Stimulated activated CD4-positive, alpha-beta T cell treated with anti-CD3 and anti-CD28 coated beads, Interleukin-4, amount 100 ng/mL, for 4 hours (primary cell): ENCODE data around the gene AKAP3.

ENCODE experiments used
- DNase-seq, 2 experiments: peaks; one replicate each; pipeline ENCODE4 v3.0.0-alpha.2; 2020

Gene AKAP3

DNA sequence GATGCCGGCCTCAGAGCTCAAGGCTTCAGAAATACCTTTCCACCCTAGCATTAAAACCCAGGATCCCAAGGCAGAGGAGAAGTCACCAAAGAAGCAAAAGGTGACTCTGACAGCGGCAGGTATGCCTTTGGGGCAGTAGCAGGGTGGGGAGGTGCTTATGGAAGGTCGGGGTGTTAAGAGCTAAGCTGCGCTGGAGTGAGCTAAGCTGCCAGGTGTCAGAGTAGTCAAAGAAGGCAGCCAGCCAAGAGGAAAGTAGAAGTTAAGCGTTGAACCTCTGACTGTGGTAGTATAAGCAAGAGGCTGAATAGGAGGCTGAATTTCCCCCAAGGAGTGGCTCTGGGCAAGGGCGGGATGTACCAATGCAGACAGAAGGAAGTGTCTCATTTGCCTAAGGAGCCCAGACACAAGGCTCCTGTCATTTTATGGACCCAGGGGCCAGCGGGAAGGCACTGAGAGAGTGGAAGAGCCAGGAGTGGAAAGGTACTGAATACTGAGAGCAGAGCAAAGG, 57.6 kb downstream of the AKAP3 start:
- DNase-seq = no peak

DNA sequence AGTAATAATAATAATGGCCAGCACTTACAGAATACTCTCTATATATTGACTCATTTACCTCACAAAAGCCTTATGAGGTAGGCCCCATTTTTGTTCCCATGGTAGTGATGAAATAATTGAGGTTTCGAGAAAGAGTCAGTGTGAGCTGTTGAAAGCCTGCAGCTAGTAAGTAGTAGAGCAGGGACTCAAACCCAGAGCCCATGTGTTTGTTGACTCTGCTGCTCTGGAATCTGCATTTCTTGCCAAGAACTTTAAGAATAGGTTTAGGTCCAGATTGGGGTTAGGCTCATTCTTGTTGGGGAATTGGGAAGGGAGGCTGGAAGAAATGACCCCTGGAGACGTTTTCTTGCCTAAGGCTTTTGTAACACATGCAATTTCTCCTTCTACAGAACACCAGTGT, 58.9 kb downstream of the AKAP3 start:
- DNase-seq = no peak

DNA sequence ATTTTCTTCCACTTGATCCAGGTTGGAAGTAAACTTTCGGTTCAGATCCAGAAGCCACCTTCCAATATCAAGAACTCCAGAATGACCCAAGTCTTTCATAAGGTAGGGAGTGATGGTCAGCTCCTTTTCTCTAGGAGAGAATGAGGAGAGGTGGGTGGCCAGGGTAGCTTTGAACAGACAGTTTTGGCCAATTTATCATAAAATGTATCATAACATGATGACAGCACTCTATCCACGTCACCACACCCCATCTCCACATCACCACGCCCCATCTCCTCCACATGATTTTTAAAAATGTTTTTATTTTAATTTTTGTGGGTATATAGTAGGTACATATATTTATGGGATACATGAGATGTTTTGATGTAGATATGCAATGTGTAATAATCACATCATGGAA, 59.9 kb downstream of the AKAP3 start:
- no peak for DNase-seq

DNA sequence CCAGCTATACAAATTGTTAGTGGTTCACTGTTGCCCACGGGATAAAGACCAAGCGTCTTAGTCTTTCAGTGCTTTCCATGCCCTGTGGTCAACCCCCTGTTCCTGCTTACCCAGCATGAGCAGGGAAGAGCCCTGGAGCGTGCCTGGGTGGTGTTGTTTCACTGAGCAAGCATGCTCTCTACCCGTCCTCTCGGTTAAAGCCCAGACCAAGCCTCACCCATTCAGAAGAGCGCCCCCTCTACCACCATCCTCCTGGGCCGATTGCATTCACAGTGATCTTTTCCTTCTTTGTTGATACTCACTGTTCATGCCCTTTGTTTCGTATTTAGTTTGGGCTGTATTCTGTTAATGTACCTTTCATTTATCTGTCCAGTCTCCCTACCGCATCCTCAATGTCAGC, 61.7 kb downstream of the AKAP3 start:
- DNase-seq = no peak

DNA sequence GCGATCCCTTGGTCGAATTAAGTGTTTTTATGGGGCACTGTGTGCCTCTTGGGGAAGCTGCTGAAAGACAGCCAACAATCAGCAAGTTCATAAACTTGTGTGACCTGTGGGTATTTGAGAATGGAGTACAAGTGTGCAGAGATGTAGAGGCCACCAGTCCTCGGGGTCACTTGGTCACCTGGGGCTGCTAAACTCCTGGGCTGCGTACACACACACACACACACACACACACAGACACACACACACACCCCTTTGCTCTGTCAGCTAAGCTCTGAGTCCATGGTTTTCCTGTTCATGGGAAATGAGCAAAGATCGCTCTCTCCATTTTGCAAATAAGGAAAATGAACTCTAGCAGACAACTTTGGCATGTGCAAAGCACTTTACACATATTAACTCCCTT, 62.4 kb downstream of the AKAP3 start:
- no peak for DNase-seq

DNA sequence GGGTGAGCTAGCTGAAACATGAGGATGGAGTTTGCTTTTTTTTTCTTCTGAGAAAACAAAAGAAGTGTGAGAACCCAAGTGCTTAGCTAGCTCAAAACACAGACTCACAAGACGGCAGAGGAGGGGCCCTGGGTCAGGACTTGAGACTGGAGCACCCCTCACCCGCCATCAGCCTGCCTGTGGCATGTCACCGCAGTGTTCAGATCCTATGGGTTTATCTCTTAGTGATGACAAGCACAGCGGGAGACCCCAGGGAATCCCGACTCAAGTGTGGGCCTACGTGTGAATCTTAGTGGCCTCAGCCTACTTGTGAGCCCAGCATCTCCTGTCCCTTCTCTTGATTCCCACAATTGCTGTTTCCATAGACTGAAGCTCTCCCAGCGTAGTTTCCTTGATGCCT, 64.0 kb downstream of the AKAP3 start:
- DNase-seq = no peak

DNA sequence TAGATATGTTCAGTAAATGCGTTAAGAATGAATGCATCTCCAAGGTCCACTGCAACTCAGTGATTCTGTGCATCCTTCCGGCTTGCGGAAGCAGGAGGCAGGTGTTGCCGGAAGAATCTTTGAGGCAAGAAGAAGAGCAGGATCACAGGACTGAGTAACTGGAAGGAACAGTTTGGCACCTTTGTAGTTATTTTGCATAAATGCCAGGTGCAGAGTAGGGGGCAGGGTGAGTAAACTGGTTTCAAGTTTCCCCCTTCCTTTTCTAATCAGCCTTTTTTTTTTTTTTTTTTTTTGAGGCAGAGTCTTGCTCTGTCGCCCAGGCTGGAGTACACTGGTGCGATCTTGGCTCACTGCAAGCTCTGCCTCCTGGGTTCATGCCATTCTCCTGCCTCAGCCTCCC, 64.6 kb downstream of the AKAP3 start:
- no peak for DNase-seq

DNA sequence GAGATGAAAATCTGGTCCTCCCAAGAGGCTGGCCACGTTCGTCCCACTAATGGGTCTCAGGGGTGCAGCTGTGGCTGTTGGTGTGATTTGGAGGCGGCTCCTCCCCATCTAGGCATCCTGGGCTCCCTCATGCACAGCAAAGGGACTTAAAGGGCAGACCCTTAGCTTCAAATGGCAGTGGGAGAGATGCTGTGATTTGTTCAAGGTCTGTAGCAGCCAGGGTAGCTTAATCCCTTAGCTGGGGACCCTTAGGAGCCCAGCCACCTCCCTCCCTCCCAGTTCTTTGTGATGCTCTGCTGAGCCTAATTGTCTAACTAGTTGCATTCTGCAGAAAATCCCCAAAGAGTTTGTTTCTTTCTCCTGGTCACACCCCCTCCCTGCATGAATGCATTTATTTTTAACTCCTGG, 68.6 kb downstream of the AKAP3 start:
- no peak for DNase-seq

DNA sequence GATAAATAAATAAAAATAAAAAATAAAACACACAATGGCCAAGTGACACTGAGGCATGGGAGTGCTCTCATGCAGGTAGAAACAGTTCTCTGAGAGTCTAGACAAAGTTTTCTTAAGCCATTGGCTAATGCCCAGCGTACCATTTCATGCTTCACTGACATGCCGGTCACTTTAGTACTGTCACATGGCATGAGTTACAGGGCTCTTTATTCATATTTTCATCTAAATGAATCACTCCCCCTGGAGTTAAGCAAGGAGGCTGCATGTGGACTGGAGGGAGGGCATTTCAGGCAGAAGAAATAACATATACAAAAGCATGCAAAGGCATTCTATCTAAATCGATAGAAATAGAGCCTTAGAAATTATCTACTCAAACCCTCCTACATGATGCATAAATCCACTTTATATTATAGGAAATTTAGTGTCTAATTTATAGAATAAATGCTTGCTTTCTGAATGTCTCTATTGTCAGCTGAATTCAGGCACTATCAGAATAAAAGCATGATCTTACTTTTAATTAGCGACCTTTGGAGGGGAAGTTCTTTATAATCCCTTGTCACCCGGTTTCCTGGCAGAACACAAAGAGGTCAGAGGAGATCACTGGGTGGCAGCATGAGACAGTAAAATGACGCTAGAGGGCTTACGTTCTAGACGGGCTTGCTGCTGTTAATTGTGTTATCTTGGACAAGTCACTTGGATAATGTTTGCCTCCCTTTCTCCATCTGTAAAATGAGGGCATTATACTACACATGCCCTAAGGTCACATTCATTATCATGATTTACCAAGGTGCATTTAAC, 69.3 kb downstream of the AKAP3 start:
- DNase-seq = no peak

DNA sequence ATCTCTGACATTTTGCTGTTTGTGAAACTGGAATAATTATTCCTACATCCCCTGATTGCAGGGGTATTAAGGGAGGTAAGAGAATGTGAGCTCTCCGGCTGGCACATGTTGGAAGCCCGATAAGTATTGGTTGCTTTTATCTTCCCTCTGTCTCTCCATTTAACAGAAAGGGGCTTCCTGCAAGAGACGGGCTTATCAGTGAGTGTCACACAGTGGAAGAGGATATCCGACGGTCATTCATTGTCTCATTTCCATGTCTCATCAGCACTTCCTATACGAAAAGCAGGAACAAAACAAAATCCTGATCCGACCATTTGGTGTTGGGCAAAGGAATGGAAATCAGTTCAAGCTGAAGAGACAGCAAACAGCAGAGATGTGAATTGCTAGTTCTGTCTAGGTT, 76.2 kb downstream of the AKAP3 start:
- DNase-seq = no peak

DNA sequence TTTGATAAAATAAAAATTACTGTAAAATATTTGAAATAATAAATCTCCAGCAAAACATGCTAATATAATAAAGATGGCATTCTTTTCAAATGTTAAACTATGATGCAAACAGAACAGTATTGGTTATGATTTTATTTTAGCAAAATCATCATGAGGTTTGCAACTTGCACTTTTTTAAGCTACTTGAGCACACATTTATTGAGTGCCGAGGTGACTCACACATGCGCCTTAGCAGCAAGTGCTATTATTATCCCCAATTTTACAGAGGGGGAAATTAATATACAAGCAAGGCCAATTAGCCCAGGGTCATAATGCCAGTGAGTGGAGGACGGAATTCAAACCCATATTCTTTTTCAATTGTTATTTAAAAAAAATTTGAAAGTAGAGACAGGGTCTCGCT, 79.6 kb downstream of the AKAP3 start:
- DNase-seq = no peak

DNA sequence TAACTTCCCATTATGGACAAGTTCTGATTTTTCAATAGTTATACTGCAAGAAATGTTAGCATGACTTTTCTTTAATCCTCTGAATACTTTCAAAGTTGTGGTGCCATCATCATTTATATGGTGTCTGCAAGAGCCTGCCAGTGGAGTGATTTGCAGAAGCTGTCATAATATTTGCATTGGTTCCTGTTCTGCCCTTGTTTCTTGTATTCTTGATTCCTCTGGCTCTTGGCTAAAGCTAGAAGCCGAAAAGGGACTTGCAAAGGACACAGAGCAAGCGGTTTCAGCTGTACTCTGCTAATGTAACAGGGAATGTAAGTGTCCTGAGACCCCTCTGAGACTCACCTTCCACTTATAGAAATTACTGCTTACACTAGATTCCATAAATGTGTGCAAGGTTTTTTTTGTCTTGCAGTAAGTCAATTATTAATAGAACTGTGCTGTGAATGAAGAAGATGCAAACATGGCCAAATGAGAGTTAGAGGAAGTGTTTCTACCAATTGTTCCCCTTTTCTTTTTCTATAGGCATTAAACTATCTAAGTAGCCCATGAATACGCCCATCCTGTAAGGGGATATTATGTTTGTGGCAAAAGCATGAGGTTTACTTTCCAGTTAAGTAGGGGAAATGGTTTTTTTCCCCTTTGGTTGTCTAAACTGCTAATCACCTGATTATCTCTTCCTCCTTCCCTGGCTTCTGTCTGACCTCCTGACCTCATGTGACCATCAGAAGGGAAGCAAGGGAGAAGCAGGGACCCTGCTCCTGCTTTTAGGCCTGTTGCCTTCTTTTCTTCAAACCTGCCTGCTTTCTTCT, 81.6 kb downstream of the AKAP3 start:
- no peak for DNase-seq

DNA sequence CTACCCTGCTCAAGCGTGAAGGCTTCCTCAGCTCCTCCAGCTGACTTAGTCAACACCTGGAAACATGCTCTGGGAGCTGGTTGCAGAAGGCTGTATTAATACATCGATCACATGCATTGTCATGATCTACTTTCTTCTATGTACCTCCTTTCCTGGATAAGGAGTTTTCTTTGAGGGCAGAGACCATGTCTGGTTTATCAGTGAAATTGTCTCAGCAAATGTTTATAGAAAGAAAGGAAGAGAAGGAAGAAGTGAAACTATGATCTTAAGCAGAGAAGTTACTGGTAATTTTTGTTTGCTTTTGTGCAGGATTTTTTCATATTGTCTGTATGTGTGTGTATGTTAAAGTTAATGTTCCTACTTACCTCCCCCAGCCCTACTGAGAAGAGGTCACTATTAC, 82.4 kb downstream of the AKAP3 start:
- no peak for DNase-seq
